Gastroesophageal sphincter (tissue), 4 donors: Measurements from ENCODE around the gene DDX10. TPM values are rescaled to one million over a fixed set of nuclear protein-coding genes. Genes with fewer than 3 reads are reported as not detected.

Source experiments
- ATAC-seq: fragments of 150-250 bp; one replicate; pipeline ENCODE4 v1.9.1; 2016; ENCODE audit warnings: mild to moderate bottlenecking, moderate library complexity
- H3K27ac ChIP-seq, 4 donors: fragments of 200-600 bp; sonication (generic) in 3 of 4; 1 replicate in 3 of 4; 2 replicates in 1 of 4; pipeline ENCODE4 v1.5.1; 2016 to 2019
- H3K27me3 ChIP-seq: fragments of 200-600 bp; sonication (generic); one replicate; pipeline ENCODE4 v1.5.1; 2019
- H3K36me3 ChIP-seq, 2 donors: fragments of 200-600 bp; sonication (generic); one replicate each; pipeline ENCODE4 v1.5.1; 2019; ENCODE audit warnings: control low read depth in 1 of 2
- H3K4me1 ChIP-seq, 3 donors: fragments of 200-600 bp; sonication (generic); 1 replicate in 2 of 3; 2 replicates in 1 of 3; pipeline ENCODE4 v1.5.1; 2016 to 2019; ENCODE audit warnings: control low read depth in 2 of 3
- H3K4me3 ChIP-seq, 2 donors: fragments of 200-600 bp; sonication (generic); one replicate each; pipeline ENCODE4 v1.5.1; 2019; ENCODE audit warnings: mild to moderate bottlenecking in 1 of 2, moderate library complexity in 1 of 2
- H3K9me3 ChIP-seq, 3 donors: fragments of 200-600 bp; sonication (generic); one replicate each; pipeline ENCODE4 v1.5.1; 2017 to 2019; ENCODE audit warnings: control low read depth in 2 of 3
- CTCF ChIP-seq, 4 experiments: fragments of 200-600 bp in 2 of 4; fragments of 450-650 bp in 2 of 4; sonication (generic) in 1 of 4; IDR thresholded peaks; one replicate each; pipeline ENCODE4 v1.5.1; 2017 to 2019; ENCODE audit warnings: antibody characterized with exemption in 4 of 4, mild to moderate bottlenecking in 2 of 4, moderate library complexity in 2 of 4
- EP300 ChIP-seq: sonication (generic); formaldehyde crosslinking; IDR thresholded peaks from one replicate; pipeline ENCODE4 v1.6.1; 2017; ENCODE audit warnings: antibody characterized with exemption, mild to moderate bottlenecking
- POLR2A ChIP-seq, 2 donors: fragments of 450-650 bp; IDR thresholded peaks; one replicate each; pipeline ENCODE4 v1.6.1; 2017; ENCODE audit warnings: antibody characterized with exemption in 2 of 2, mild to moderate bottlenecking in 2 of 2, moderate library complexity in 1 of 2
- POLR2AphosphoS5 ChIP-seq: sonication (generic); formaldehyde crosslinking; IDR thresholded peaks from one replicate; pipeline ENCODE4 v1.6.1; 2017; ENCODE audit warnings: antibody characterized with exemption
- WGBS, 2 donors: methylation state at CpG; one replicate each; pipeline ENCODE4 v1.1.5; 2018; ENCODE audit warnings: low coverage in 1 of 2; 5-methylcytosine and 5-hydroxymethylcytosine counted together
- total RNA-seq, 4 donors: library from RNA; depleted of rRNA; stranded (reverse); fragments of >200 nt; gene quantifications; one replicate each; pipeline ENCODE4 v1.1.0, GENCODE V29; 2016

The DDX10 gene
- total RNA-seq, 4 donors from 2014 or later: 16.3 to 44.8 (median 22.5) TPM

- WGBS, 2 donors: 82 to 94% methylated on average over 3 to 6 of the region's 6 CpGs
- ATAC-seq: no peak
- Histone ChIP-seq H3K36me3 (peaks cover 0 to 36% of the 10 kb centered on the region in 2 donors), H3K27ac (no peak overlapping the region), H3K27me3 (no peaks in the 10 kb centered on the region), H3K9me3 (peaks cover 0 to 13% (median 0%) of the 10 kb centered on the region in 3 donors), H3K4me3 (no peak overlapping the region), H3K4me1 (no peaks in the 10 kb centered on the region)
- TF ChIP-seq CTCF (IDR thresholded peaks at IDR 0.05) (no peak), EP300 (no peak)
Measured at GRCh38 chr11:108944471-108945178, 279.8 kb downstream of the DDX10 start.

GRCh38 chr11:108945341-108945740 is 280.5 kb downstream of the DDX10 start:
- 0 to 20% methylated on average over 1 to 3 of the region's 3 CpGs for WGBS, 2 donors
- H3K4me1 ChIP-seq: no peaks in the 10 kb centered on the region
- H3K36me3 ChIP-seq: peaks cover 0 to 29% of the 10 kb centered on the region in 2 donors
- peaks cover 0 to 13% (median 0%) of the 10 kb centered on the region in 3 donors for H3K9me3 ChIP-seq
- H3K27ac ChIP-seq: no peak overlapping the region
- H3K27me3 ChIP-seq: no peaks in the 10 kb centered on the region
- H3K4me3 ChIP-seq: no peak overlapping the region
- no peak for TF ChIP-seq POLR2AphosphoS5
- no peak for TF ChIP-seq EP300
- TF ChIP-seq POLR2A (IDR thresholded peaks at IDR 0.05): no peak
- TF ChIP-seq CTCF (IDR thresholded peaks at IDR 0.05): no peak
- ATAC-seq: no peak

- TF ChIP-seq CTCF (IDR thresholded peaks at IDR 0.05) (no peak), POLR2A (IDR thresholded peaks at IDR 0.05) (no peak), POLR2AphosphoS5 (no peak), EP300 (no peak)
- Histone ChIP-seq H3K4me3 (no peak overlapping the region), H3K27me3 (no peaks in the 10 kb centered on the region), H3K9me3 (peaks cover 0 to 13% (median 0%) of the 10 kb centered on the region in 3 donors), H3K36me3 (peaks cover 0 to 11% of the 10 kb centered on the region in 2 donors), H3K27ac (no peak overlapping the region), H3K4me1 (no peaks in the 10 kb centered on the region)
- no peak for ATAC-seq
- WGBS, 2 donors: 88 to 93% methylated on average over 7 of the region's 7 CpGs
Measured at GRCh38 chr11:108947654-108948570, 283.0 kb downstream of the DDX10 start.

GRCh38 chr11:108958368-108959104 is 293.7 kb downstream of the DDX10 start:
- no peak overlapping the region for H3K27ac ChIP-seq
- no peaks in the 10 kb centered on the region for H3K27me3 ChIP-seq
- no peaks in the 10 kb centered on the region for H3K36me3 ChIP-seq
- H3K9me3 ChIP-seq: no peaks in the 10 kb centered on the region
- H3K4me1 ChIP-seq: no peaks in the 10 kb centered on the region
- H3K4me3 ChIP-seq: no peak overlapping the region
- no peak for TF ChIP-seq POLR2A (IDR thresholded peaks at IDR 0.05)
- no peak for ATAC-seq
- WGBS, 2 donors: 79 to 80% methylated on average over 5 to 7 of the region's 7 CpGs

GRCh38 chr11:108959105-108959761 is 294.4 kb downstream of the DDX10 start:
- H3K27ac ChIP-seq: no peak overlapping the region
- no peak overlapping the region for H3K4me3 ChIP-seq
- ATAC-seq: no peak
- H3K9me3 ChIP-seq: no peaks in the 10 kb centered on the region
- H3K36me3 ChIP-seq: no peaks in the 10 kb centered on the region
- TF ChIP-seq POLR2AphosphoS5: no peak
- TF ChIP-seq POLR2A (IDR thresholded peaks at IDR 0.05): no peak
- no peak for TF ChIP-seq CTCF (IDR thresholded peaks at IDR 0.05)
- TF ChIP-seq EP300: no peak
- H3K4me1 ChIP-seq: no peaks in the 10 kb centered on the region
- H3K27me3 ChIP-seq: no peaks in the 10 kb centered on the region
- WGBS, 2 donors: 60 to 74% methylated on average over 3 to 4 of the region's 4 CpGs
